Tibial artery (tissue), 4 donors: ENCODE measurements around the gene RIT2.

ENCODE experiments used
- DNase-seq, 2 donors: peaks; one replicate each; pipeline ENCODE4 v3.0.0-alpha.2; 2019
- H3K27ac ChIP-seq, 2 donors: fragments of 200-600 bp; sonication (generic) in 1 of 2; 1 replicate in 1 of 2; 2 replicates in 1 of 2; pipeline ENCODE4 v1.5.1; 2018 to 2019; ENCODE audit warnings: mild to moderate bottlenecking in 1 of 2
- H3K27me3 ChIP-seq, 2 donors: fragments of 200-600 bp; sonication (generic) in 1 of 2; one replicate each; pipeline versions ENCODE4 v1.5.1 to v1.6.0; 2016 to 2019
- H3K36me3 ChIP-seq, 3 donors: fragments of 200-600 bp; sonication (generic) in 2 of 3; one replicate each; pipeline ENCODE4 v1.5.1; 2016 to 2019; ENCODE audit warnings: mild to moderate bottlenecking in 2 of 3
- H3K4me1 ChIP-seq, 4 donors: fragments of 200-600 bp; sonication (generic) in 2 of 4; 1 replicate in 3 of 4; 2 replicates in 1 of 4; pipeline ENCODE4 v1.5.1; 2016 to 2019
- H3K4me3 ChIP-seq, 2 donors: fragments of 200-600 bp; sonication (generic) in 1 of 2; 1 replicate in 1 of 2; 2 replicates in 1 of 2; pipeline ENCODE4 v1.5.1; 2018 to 2019; ENCODE audit warnings: mild to moderate bottlenecking in 2 of 2
- H3K9me3 ChIP-seq, 3 donors: fragments of 200-600 bp; sonication (generic) in 1 of 3; one replicate each; pipeline ENCODE4 v1.5.1; 2016 to 2019
- CTCF ChIP-seq, 2 experiments: fragments of 200-600 bp in 1 of 2; fragments of 450-650 bp in 1 of 2; IDR thresholded peaks; one replicate each; pipeline ENCODE4 v1.5.1; 2017 to 2019; ENCODE audit warnings: antibody characterized with exemption in 2 of 2, mild to moderate bottlenecking in 1 of 2, moderate library complexity in 1 of 2
- intact Hi-C: fragments of 100-400 bp; cut with DNase I; formaldehyde crosslinking; loops from one replicate; pipeline ENCODE4 v1.15.0; 2023; ENCODE audit warnings: low total_unique reads

The RIT2 gene

DNA sequence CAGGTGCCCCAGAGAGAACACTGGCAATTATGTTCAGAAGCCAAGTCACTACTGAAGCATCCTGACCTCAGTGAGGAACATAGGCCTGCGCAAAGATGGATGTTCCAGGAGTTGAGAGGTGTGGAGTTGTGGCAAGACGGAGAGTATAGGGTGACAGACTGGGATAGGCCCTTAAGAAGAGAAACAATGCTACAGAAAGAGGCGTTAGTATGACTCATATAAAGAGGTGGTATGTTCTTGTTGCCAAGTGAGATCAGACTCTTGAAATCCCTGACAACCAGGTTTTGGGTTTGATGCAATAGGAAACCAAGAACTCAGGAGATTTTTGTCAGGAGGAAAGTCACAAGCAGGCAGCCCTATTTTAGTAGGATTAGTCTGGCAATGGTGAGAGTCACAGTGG, 185.6 kb downstream of the RIT2 start:
- intact Hi-C loops, result no loop called here
- H3K9me3 ChIP-seq, result no peaks in the 10 kb centered on the region
- no peaks in the 10 kb centered on the region for H3K4me1 ChIP-seq
- no peak overlapping the region for H3K4me3 ChIP-seq
- no peaks in the 10 kb centered on the region for H3K27me3 ChIP-seq
- H3K27ac ChIP-seq, result no peak overlapping the region
- TF ChIP-seq CTCF (IDR thresholded peaks at IDR 0.05), result no peak
- no peak for DNase-seq
- H3K36me3 ChIP-seq, result no peaks in the 10 kb centered on the region

GRCh38 chr18:42929181-42929580, 186.3 kb downstream of the RIT2 start:
- no peak for DNase-seq
- no peaks in the 10 kb centered on the region for H3K4me1 ChIP-seq
- no peak overlapping the region for H3K4me3 ChIP-seq
- no peak overlapping the region for H3K27ac ChIP-seq
- no peaks in the 10 kb centered on the region for H3K36me3 ChIP-seq
- H3K27me3 ChIP-seq, result no peaks in the 10 kb centered on the region
- no peak for TF ChIP-seq CTCF (IDR thresholded peaks at IDR 0.05)
- no peaks in the 10 kb centered on the region for H3K9me3 ChIP-seq
- intact Hi-C loops, result no loop called here

DNA sequence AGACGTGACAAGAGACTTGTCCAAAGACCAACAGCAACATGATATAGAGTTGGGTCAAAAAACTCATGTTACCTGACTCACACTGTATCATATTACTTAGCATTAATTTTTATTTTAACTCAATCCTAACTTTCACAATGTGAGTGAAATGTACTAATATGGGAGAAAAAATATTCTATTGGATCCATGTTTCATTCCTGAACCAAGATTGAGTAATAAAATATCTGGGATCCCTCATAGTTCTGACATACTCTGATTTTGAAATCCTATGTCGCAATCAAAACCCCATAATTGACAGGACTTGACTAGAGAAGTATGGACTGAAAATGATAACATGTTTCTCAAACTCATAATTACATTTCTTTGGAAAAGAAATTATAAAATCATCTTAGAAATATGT, 190.4 kb downstream of the RIT2 start:
- Histone ChIP-seq H3K27me3 (no peaks in the 10 kb centered on the region), H3K9me3 (no peaks in the 10 kb centered on the region), H3K4me3 (no peak overlapping the region), H3K4me1 (no peaks in the 10 kb centered on the region), H3K27ac (no peak overlapping the region), H3K36me3 (no peaks in the 10 kb centered on the region)
- no peak for DNase-seq
- no peak for TF ChIP-seq CTCF (IDR thresholded peaks at IDR 0.05)
- intact Hi-C loops, result no loop called here

- Histone ChIP-seq H3K27ac (no peak overlapping the region), H3K36me3 (no peaks in the 10 kb centered on the region), H3K27me3 (no peaks in the 10 kb centered on the region), H3K4me1 (no peaks in the 10 kb centered on the region), H3K4me3 (no peak overlapping the region), H3K9me3 (no peaks in the 10 kb centered on the region)
- TF ChIP-seq CTCF (IDR thresholded peaks at IDR 0.05), result no peak
- intact Hi-C loops, result no loop called here
- no peak for DNase-seq
Measured at GRCh38 chr18:42922363-42922762, 193.1 kb downstream of the RIT2 start.

GRCh38 chr18:42921226-42921737, 194.2 kb downstream of the RIT2 start:
- no peaks in the 10 kb centered on the region for H3K27me3 ChIP-seq
- H3K4me3 ChIP-seq, result no peak overlapping the region
- no peak for DNase-seq
- intact Hi-C loops, result no loop called here
- no peaks in the 10 kb centered on the region for H3K4me1 ChIP-seq
- no peaks in the 10 kb centered on the region for H3K36me3 ChIP-seq
- TF ChIP-seq CTCF (IDR thresholded peaks at IDR 0.05), result no peak
- no peaks in the 10 kb centered on the region for H3K9me3 ChIP-seq
- H3K27ac ChIP-seq, result no peak overlapping the region

- Histone ChIP-seq H3K27me3 (no peaks in the 10 kb centered on the region), H3K36me3 (no peaks in the 10 kb centered on the region), H3K4me3 (no peak overlapping the region), H3K4me1 (no peaks in the 10 kb centered on the region), H3K27ac (no peak overlapping the region), H3K9me3 (no peaks in the 10 kb centered on the region)
- intact Hi-C loops, result no loop called here
- DNase-seq, result no peak
- no peak for TF ChIP-seq CTCF (IDR thresholded peaks at IDR 0.05)
Measured at GRCh38 chr18:42920621-42921020, 194.9 kb downstream of the RIT2 start.
